ENCODE data around the gene ZNF512. TPM values are rescaled to one million over a fixed set of nuclear protein-coding genes. Genes with fewer than 3 reads are reported as not detected.

Gene ZNF512
- total and polyA plus RNA-seq, 2 of the 13 experiments (the other 11 are each of a cell fraction or from before 2014, with no cell fraction given) = 29.8 to 31.0 TPM

- TF ChIP-seq, protein P1, sequence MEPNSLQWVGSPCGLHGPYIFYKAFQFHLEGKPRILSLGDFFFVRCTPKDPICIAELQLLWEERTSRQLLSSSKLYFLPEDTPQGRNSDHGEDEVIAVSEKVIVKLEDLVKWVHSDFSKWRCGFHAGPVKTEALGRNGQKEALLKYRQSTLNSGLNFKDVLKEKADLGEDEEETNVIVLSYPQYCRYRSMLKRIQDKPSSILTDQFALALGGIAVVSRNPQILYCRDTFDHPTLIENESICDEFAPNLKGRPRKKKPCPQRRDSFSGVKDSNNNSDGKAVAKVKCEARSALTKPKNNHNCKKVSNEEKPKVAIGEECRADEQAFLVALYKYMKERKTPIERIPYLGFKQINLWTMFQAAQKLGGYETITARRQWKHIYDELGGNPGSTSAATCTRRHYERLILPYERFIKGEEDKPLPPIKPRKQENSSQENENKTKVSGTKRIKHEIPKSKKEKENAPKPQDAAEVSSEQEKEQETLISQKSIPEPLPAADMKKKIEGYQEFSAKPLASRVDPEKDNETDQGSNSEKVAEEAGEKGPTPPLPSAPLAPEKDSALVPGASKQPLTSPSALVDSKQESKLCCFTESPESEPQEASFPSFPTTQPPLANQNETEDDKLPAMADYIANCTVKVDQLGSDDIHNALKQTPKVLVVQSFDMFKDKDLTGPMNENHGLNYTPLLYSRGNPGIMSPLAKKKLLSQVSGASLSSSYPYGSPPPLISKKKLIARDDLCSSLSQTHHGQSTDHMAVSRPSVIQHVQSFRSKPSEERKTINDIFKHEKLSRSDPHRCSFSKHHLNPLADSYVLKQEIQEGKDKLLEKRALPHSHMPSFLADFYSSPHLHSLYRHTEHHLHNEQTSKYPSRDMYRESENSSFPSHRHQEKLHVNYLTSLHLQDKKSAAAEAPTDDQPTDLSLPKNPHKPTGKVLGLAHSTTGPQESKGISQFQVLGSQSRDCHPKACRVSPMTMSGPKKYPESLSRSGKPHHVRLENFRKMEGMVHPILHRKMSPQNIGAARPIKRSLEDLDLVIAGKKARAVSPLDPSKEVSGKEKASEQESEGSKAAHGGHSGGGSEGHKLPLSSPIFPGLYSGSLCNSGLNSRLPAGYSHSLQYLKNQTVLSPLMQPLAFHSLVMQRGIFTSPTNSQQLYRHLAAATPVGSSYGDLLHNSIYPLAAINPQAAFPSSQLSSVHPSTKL (CRISPR knock-in tag; IDR thresholded peaks at IDR 0.05) = peak; percentile 81
- TF ChIP-seq ZNF562 (CRISPR knock-in tag; IDR thresholded peaks at IDR 0.05; ENCODE audit: borderline replicate concordance) = no peak
- TF ChIP-seq ZNF34 (CRISPR knock-in tag; IDR thresholded peaks at IDR 0.05; ENCODE audit: borderline replicate concordance) = no peak
- TF ChIP-seq, protein P2, sequence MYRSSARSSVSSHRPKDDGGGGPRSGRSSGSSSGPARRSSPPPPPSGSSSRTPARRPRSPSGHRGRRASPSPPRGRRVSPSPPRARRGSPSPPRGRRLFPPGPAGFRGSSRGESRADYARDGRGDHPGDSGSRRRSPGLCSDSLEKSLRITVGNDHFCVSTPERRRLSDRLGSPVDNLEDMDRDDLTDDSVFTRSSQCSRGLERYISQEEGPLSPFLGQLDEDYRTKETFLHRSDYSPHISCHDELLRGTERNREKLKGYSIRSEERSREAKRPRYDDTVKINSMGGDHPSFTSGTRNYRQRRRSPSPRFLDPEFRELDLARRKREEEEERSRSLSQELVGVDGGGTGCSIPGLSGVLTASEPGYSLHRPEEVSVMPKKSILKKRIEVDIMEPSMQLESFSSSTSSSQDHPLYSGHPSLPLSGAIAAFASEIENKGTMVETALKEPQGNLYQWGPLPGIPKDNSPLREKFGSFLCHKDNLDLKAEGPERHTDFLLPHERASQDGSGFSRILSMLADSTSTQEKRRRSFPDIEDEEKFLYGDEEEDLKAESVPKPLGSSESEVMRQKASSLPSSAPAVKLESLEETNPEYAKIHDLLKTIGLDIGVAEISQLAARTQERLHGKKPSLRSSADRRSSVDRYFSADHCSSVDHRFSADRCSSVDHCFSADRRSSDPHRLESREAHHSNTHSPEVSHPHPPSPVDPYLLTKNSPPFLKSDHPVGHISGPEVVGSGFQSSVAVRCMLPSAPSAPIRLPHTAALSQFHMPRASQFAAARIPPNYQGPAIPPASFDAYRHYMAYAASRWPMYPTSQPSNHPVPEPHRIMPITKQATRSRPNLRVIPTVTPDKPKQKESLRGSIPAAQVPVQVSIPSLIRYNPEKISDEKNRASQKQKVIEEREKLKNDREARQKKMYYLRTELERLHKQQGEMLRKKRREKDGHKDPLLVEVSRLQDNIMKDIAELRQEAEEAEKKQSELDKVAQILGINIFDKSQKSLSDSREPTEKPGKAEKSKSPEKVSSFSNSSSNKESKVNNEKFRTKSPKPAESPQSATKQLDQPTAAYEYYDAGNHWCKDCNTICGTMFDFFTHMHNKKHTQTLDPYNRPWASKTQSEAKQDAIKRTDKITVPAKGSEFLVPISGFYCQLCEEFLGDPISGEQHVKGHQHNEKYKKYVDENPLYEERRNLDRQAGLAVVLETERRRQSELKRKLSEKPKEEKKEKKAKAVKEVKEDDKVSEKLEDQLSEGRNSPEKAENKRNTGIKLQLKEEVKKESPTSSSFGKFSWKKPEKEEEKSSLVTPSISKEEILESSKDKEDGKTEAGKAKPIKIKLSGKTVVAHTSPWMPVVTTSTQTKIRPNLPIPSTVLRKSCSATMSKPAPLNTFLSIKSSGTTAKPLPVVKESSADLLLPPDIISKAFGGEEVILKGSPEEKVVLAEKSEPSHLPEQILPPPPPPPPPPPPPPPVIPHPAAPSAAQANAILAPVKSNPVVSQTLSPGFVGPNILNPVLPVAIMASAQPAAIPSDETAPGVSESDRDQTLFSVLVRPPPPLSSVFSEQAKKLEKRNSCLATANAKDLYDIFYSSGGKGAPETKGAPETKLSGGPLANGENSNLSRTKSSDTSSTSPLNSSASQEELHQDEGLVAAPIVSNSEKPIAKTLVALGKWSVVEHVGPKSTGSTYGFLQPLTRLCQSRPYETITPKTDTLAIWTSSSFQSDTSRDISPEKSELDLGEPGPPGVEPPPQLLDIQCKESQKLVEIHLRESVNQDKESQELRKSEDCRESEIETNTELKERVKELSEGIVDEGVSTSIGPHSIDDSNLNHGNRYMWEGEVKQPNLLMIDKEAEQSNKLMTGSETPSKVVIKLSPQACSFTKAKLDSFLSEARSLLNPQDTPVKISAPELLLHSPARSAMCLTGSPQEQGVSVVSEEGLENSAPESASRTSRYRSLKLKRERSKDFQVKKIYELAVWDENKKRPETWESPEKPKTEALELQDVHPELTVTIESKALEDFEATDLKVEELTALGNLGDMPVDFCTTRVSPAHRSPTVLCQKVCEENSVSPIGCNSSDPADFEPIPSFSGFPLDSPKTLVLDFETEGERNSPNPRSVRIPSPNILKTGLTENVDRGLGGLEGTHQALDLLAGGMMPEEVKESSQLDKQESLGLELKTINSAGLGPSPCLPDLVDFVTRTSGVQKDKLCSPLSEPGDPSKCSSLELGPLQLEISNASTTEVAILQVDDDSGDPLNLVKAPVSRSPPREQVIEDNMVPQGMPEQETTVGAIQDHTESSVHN (CRISPR knock-in tag; IDR thresholded peaks at IDR 0.05) = 0 out of 2 replicates have a peak, but pooled peaks have one; percentile 43
- TF ChIP-seq ZNF746 (CRISPR knock-in tag; IDR thresholded peaks at IDR 0.05) = no peak
- no peak for TF ChIP-seq AKAP8 (CRISPR knock-in tag; IDR thresholded peaks at IDR 0.05)
- peak; percentile 66; the same call in 1 of the 2 replicates for TF ChIP-seq TOE1 (CRISPR knock-in tag; IDR thresholded peaks at IDR 0.05)
- peak; percentile 75 for TF ChIP-seq MXD4 (CRISPR knock-in tag; IDR thresholded peaks at IDR 0.05)
- TF ChIP-seq, protein P3, sequence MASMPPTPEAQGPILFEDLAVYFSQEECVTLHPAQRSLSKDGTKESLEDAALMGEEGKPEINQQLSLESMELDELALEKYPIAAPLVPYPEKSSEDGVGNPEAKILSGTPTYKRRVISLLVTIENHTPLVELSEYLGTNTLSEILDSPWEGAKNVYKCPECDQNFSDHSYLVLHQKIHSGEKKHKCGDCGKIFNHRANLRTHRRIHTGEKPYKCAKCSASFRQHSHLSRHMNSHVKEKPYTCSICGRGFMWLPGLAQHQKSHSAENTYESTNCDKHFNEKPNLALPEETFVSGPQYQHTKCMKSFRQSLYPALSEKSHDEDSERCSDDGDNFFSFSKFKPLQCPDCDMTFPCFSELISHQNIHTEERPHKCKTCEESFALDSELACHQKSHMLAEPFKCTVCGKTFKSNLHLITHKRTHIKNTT (CRISPR knock-in tag; IDR thresholded peaks at IDR 0.05) = peak; percentile 77; the same call in 1 of the 2 replicates
- peak; percentile 56; the same call in 1 of the 2 replicates for TF ChIP-seq ZKSCAN8 (CRISPR knock-in tag; IDR thresholded peaks at IDR 0.05; ENCODE audit: borderline replicate concordance)
- TF ChIP-seq, protein P4, sequence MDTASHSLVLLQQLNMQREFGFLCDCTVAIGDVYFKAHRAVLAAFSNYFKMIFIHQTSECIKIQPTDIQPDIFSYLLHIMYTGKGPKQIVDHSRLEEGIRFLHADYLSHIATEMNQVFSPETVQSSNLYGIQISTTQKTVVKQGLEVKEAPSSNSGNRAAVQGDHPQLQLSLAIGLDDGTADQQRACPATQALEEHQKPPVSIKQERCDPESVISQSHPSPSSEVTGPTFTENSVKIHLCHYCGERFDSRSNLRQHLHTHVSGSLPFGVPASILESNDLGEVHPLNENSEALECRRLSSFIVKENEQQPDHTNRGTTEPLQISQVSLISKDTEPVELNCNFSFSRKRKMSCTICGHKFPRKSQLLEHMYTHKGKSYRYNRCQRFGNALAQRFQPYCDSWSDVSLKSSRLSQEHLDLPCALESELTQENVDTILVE (CRISPR knock-in tag; IDR thresholded peaks at IDR 0.05) = peak; percentile 81
- TF ChIP-seq KDM3A (CRISPR knock-in tag; IDR thresholded peaks at IDR 0.05; ENCODE audit: low read depth) = peak; percentile 80
- TF ChIP-seq SETDB1 (CRISPR knock-in tag; IDR thresholded peaks at IDR 0.05; ENCODE audit: borderline replicate concordance) = no peak
- 0 out of 2 replicates have a peak, but pooled peaks have one; percentile 15 for TF ChIP-seq RAD51 (IDR thresholded peaks at IDR 0.05; ENCODE audit: borderline replicate concordance)
Measured at GRCh38 chr2:27663285-27664153, 80.7 kb downstream of the ZNF512 start, which contains the start of the genes SLC4A1AP and SUPT7L (continued).
